ENCODE results near the gene SLC11A1.

DNA sequence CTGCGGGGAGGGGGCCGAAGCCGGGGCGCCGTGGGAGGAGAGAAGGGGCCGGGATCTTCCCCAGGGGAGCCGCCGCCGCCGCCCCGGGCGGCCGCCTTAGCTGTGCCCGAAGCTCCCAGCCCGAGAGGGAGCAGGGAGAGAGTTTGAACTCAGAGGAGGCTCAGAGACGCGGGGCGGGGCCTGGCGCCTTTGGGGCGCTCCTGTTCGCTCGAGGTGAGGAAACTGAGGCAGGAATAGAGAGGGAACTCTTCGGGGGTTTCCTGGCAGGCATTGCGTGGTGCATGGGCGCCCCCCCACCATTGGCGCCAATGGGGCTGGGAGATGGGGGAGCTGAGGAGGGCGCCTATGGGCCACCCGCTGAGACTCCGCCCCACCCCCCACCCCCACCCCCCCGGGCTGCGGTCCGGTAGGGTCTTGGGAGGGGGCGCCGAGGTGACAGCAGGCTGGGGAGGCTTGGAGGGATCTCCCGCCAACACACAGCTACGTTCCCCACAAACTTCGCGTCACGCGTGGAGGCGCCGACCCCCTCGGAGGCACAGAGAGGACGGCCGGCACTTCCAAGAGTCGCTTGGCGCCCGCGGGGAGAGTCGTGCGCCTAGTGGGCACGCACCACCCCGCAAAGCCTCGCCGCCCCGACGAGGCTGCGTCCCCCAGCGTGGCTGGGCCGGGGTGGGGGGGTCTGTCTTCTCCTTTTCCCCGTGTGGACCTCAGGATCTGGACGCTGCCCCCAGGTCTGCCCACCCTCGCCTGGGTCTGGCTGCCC lies 18.3 kb downstream of the SLC11A1 start:
- TF ChIP-seq, protein P1, sequence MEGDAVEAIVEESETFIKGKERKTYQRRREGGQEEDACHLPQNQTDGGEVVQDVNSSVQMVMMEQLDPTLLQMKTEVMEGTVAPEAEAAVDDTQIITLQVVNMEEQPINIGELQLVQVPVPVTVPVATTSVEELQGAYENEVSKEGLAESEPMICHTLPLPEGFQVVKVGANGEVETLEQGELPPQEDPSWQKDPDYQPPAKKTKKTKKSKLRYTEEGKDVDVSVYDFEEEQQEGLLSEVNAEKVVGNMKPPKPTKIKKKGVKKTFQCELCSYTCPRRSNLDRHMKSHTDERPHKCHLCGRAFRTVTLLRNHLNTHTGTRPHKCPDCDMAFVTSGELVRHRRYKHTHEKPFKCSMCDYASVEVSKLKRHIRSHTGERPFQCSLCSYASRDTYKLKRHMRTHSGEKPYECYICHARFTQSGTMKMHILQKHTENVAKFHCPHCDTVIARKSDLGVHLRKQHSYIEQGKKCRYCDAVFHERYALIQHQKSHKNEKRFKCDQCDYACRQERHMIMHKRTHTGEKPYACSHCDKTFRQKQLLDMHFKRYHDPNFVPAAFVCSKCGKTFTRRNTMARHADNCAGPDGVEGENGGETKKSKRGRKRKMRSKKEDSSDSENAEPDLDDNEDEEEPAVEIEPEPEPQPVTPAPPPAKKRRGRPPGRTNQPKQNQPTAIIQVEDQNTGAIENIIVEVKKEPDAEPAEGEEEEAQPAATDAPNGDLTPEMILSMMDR (IDR thresholded peaks at IDR 0.05), result no peak
- no peak for TF ChIP-seq POLR2A (IDR thresholded peaks at IDR 0.05)
